ENCODE data around the gene TMEM121B.

DNA sequence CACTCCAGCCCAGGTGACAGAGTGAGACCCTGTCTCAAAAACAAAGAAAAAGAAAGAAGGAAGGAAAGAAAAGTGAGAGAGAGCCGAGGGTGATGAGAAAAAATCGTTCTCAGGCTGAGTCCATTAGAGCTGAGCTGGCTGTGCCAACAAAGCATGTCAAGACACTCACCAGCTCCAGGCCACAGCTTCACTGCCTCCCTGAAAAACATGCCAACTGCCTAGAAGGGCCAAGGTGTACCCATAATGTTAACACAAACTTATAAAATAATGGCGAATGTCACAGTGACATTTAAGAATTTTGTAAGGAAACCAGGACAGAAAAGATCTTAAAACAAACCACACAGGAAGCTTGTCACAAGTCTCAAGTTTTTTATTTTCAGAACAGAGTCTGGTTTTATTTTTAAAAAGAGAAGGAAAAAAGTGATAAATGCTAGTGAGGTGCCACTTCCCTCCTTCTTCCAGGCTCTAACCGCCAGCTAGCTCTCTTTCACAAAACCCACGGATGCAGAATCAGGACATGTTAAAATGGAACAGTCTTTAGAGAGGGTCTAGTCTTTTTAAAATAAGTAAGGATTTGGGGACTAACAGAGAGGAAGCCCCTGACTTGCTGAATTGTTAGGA, 5.1 kb downstream of the TMEM121B start:
- TF ChIP-seq EZH2 (conservative IDR thresholded peaks at IDR 0.05; ENCODE audit: low read depth, low read length), result no peak
- no peak for TF ChIP-seq NKX3-1 (CRISPR knock-in tag; IDR thresholded peaks at IDR 0.05)
- no peak for TF ChIP-seq ZNF484 (CRISPR knock-in tag; IDR thresholded peaks at IDR 0.05; ENCODE audit: borderline replicate concordance, low read depth)
- TF ChIP-seq, protein P1, sequence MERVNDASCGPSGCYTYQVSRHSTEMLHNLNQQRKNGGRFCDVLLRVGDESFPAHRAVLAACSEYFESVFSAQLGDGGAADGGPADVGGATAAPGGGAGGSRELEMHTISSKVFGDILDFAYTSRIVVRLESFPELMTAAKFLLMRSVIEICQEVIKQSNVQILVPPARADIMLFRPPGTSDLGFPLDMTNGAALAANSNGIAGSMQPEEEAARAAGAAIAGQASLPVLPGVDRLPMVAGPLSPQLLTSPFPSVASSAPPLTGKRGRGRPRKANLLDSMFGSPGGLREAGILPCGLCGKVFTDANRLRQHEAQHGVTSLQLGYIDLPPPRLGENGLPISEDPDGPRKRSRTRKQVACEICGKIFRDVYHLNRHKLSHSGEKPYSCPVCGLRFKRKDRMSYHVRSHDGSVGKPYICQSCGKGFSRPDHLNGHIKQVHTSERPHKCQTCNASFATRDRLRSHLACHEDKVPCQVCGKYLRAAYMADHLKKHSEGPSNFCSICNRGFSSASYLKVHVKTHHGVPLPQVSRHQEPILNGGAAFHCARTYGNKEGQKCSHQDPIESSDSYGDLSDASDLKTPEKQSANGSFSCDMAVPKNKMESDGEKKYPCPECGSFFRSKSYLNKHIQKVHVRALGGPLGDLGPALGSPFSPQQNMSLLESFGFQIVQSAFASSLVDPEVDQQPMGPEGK (CRISPR knock-in tag; IDR thresholded peaks at IDR 0.05), result no peak
- no peak for TF ChIP-seq HDAC2 (CRISPR knock-in tag; IDR thresholded peaks at IDR 0.05)
- TF ChIP-seq, protein P2, sequence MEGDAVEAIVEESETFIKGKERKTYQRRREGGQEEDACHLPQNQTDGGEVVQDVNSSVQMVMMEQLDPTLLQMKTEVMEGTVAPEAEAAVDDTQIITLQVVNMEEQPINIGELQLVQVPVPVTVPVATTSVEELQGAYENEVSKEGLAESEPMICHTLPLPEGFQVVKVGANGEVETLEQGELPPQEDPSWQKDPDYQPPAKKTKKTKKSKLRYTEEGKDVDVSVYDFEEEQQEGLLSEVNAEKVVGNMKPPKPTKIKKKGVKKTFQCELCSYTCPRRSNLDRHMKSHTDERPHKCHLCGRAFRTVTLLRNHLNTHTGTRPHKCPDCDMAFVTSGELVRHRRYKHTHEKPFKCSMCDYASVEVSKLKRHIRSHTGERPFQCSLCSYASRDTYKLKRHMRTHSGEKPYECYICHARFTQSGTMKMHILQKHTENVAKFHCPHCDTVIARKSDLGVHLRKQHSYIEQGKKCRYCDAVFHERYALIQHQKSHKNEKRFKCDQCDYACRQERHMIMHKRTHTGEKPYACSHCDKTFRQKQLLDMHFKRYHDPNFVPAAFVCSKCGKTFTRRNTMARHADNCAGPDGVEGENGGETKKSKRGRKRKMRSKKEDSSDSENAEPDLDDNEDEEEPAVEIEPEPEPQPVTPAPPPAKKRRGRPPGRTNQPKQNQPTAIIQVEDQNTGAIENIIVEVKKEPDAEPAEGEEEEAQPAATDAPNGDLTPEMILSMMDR (CRISPR knock-in tag; IDR thresholded peaks at IDR 0.05), result no peak
- TF ChIP-seq, protein P3, sequence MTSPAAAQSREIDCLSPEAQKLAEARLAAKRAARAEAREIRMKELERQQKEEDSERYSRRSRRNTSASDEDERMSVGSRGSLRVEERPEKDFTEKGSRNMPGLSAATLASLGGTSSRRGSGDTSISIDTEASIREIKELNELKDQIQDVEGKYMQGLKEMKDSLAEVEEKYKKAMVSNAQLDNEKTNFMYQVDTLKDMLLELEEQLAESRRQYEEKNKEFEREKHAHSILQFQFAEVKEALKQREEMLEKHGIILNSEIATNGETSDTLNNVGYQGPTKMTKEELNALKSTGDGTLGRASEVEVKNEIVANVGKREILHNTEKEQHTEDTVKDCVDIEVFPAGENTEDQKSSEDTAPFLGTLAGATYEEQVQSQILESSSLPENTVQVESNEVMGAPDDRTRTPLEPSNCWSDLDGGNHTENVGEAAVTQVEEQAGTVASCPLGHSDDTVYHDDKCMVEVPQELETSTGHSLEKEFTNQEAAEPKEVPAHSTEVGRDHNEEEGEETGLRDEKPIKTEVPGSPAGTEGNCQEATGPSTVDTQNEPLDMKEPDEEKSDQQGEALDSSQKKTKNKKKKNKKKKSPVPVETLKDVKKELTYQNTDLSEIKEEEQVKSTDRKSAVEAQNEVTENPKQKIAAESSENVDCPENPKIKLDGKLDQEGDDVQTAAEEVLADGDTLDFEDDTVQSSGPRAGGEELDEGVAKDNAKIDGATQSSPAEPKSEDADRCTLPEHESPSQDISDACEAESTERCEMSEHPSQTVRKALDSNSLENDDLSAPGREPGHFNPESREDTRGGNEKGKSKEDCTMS (CRISPR knock-in tag; conservative IDR thresholded peaks at IDR 0.05), result no peak
- TF ChIP-seq ZFX (CRISPR knock-in tag; IDR thresholded peaks at IDR 0.05; ENCODE audit: low read depth), result no peak
- TF ChIP-seq, protein P4, sequence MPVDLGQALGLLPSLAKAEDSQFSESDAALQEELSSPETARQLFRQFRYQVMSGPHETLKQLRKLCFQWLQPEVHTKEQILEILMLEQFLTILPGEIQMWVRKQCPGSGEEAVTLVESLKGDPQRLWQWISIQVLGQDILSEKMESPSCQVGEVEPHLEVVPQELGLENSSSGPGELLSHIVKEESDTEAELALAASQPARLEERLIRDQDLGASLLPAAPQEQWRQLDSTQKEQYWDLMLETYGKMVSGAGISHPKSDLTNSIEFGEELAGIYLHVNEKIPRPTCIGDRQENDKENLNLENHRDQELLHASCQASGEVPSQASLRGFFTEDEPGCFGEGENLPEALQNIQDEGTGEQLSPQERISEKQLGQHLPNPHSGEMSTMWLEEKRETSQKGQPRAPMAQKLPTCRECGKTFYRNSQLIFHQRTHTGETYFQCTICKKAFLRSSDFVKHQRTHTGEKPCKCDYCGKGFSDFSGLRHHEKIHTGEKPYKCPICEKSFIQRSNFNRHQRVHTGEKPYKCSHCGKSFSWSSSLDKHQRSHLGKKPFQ (CRISPR knock-in tag; IDR thresholded peaks at IDR 0.05; ENCODE audit: insufficient replicate concordance), result no peak
